K562 (cell line): Measurements from ENCODE around the gene MGRN1.

ENCODE experiments used
- CREB5 ChIP-seq: fragments of 250-450 bp; sonication (Bioruptor Pico); IDR thresholded peaks from 2 replicates; pipeline ENCODE4 v1.5.0; 2020; ENCODE audit warnings: mild to moderate bottlenecking
- CTBP1 ChIP-seq: fragments of 450-650 bp; IDR thresholded peaks from 2 replicates; pipeline ENCODE4 v1.6.1; 2016; ENCODE audit warnings: borderline replicate concordance
- MAFF ChIP-seq: IDR thresholded peaks from 2 replicates; pipeline ENCODE4 v1.6.1; 2012; ENCODE audit warnings: low read length, improper control_type of control experiment
- MEF2A ChIP-seq: IDR thresholded peaks from 2 replicates; pipeline ENCODE4 v1.6.1; 2011; ENCODE audit warnings: low read depth, mild to moderate bottlenecking, low read length, moderate library complexity; ENCODE audit not compliant: control insufficient read depth
- POLR2AphosphoS5 ChIP-seq: IDR thresholded peaks from 2 replicates; pipeline ENCODE4 v1.6.1; 2011; ENCODE audit warnings: mild to moderate bottlenecking, low read depth, low read length, moderate library complexity; ENCODE audit not compliant: control insufficient read depth, insufficient read depth
- RFX5 ChIP-seq: IDR thresholded peaks from 2 replicates; pipeline ENCODE4 v1.6.1; 2011; ENCODE audit warnings: low read depth, mild to moderate bottlenecking, improper control_type of control experiment, low read length
- SIN3A ChIP-seq, 2 experiments: fragments of 150-350 bp in 1 of 2; IDR thresholded peaks; 2 replicates each; pipeline ENCODE4 v1.6.1; 2011 to 2016; ENCODE audit warnings: borderline replicate concordance in 2 of 2, low read depth in 2 of 2, low read length in 2 of 2, mild to moderate bottlenecking in 2 of 2, moderate library complexity in 2 of 2; ENCODE audit not compliant: control insufficient read depth in 1 of 2
- TAF1 ChIP-seq: IDR thresholded peaks from 2 replicates; pipeline ENCODE4 v1.6.1; 2011; ENCODE audit warnings: mild to moderate bottlenecking, low read length, moderate library complexity; ENCODE audit not compliant: insufficient read depth, control insufficient read depth, severe bottlenecking; ENCODE audit errors: extremely low read depth
- ZNF431 ChIP-seq: sonication (generic); formaldehyde crosslinking; IDR thresholded peaks from 2 replicates; pipeline ENCODE4 v1.8.0; 2022; ENCODE audit warnings: mild to moderate bottlenecking, missing genetic modification reagents
- TF ChIP-seq, protein P1 (sequence below), 3 experiments: IDR thresholded peaks in 2 of 3; conservative IDR thresholded peaks in 1 of 3; 2 replicates each; pipeline ENCODE4 v1.5.1; 2011 to 2012; ENCODE audit warnings: low read length in 3 of 3, mild to moderate bottlenecking in 3 of 3, control low read depth in 2 of 3, improper control_type of control experiment in 1 of 3, inconsistent platforms in 1 of 3, low read depth in 1 of 3, mixed read lengths in 1 of 3, moderate library complexity in 1 of 3; ENCODE audit not compliant: insufficient read depth in 2 of 3

GRCh38 chr16:4724661-4725270, 100.1 kb downstream of the MGRN1 start:
- TF ChIP-seq TAF1 (no peak), SIN3A (IDR thresholded peaks at IDR 0.05; ENCODE audit: borderline replicate concordance in 2 of 2, control insufficient read depth in 1 of 2, low read depth in 2 of 2, low read length in 2 of 2) (no peak), CTBP1 (no peak), CREB5 (CRISPR knock-in tag) (no peak), MAFF (no peak), RFX5 (no peak), POLR2AphosphoS5 (no peak), ZNF431 (CRISPR knock-in tag) (no peak), MEF2A (no peak)
- TF ChIP-seq, protein P1, sequence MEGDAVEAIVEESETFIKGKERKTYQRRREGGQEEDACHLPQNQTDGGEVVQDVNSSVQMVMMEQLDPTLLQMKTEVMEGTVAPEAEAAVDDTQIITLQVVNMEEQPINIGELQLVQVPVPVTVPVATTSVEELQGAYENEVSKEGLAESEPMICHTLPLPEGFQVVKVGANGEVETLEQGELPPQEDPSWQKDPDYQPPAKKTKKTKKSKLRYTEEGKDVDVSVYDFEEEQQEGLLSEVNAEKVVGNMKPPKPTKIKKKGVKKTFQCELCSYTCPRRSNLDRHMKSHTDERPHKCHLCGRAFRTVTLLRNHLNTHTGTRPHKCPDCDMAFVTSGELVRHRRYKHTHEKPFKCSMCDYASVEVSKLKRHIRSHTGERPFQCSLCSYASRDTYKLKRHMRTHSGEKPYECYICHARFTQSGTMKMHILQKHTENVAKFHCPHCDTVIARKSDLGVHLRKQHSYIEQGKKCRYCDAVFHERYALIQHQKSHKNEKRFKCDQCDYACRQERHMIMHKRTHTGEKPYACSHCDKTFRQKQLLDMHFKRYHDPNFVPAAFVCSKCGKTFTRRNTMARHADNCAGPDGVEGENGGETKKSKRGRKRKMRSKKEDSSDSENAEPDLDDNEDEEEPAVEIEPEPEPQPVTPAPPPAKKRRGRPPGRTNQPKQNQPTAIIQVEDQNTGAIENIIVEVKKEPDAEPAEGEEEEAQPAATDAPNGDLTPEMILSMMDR (IDR thresholded peaks at IDR 0.05 in 2 of 3, conservative IDR thresholded peaks at IDR 0.05 in 1 of 3; ENCODE audit: insufficient read depth in 2 of 3, low read depth in 1 of 3, low read length in 3 of 3), result no peak
